HepG2 (cell line): Measurements from ENCODE around the gene MMP24OS. TPM values are rescaled to one million over a fixed set of nuclear protein-coding genes. Genes with fewer than 3 reads are reported as not detected.

Experiments used
- ATAC-seq: fragments of 200-7000 bp; cut with Tn5 transposase; 3 replicates; pipeline ENCODE4 v1.9.1; 2020; ENCODE audit warnings: mild to moderate bottlenecking, moderate library complexity
- BruUV-seq: library from RNA; stranded (reverse); fragments of 400-500 nt; replicated peaks from 2 replicates; lab custom pipeline; 2021; lab: Mats Ljungman, UMichigan
- CTCF ChIA-PET: fragments of 300-600 bp; formaldehyde crosslinking; extraction: SDS; loops from one replicate; lab custom pipeline; 2021; ENCODE audit warnings: low total read pairs, inconsistent platforms, low intra/inter-chr PET ratio; lab: Yijun Ruan, JAX
- POLR2A ChIA-PET: fragments of 350-600 bp; sonication (Branson Sonifier 250); formaldehyde crosslinking; loops from one replicate; lab custom pipeline; 2020; ENCODE audit warnings: antibody characterized with exemption, inconsistent platforms; lab: Yijun Ruan, JAX
- DNase-seq: peaks from one replicate; pipeline ENCODE4 v3.0.0-alpha.2; 2015; ENCODE audit warnings: low spot score
- FAIRE-seq: peaks from 3 replicates; lab custom pipeline; 2011; peaks lifted over from hg19 to GRCh38; lab: Jason Lieb, UNC
- H2AFZ ChIP-seq: one replicate; pipeline ENCODE4 v1.6.1; 2011; ENCODE audit warnings: low read length, inconsistent platforms
- H3K27ac ChIP-seq: fragments of 300-600 bp; 3 replicates; pipeline ENCODE4 v1.8.0; 2011; ENCODE audit warnings: mixed run types, mild to moderate bottlenecking, mixed read lengths, low read length, inconsistent platforms; ENCODE audit not compliant: insufficient read depth; ENCODE audit errors: extremely low read length
- H3K27me3 ChIP-seq, 2 experiments: fragments of 200-600 bp in 1 of 2; 2 replicates in 1 of 2; 3 replicates in 1 of 2; pipeline versions ENCODE4 v1.6.0 to v1.8.0; 2011; ENCODE audit warnings: low read length in 2 of 2, mild to moderate bottlenecking in 2 of 2, moderate library complexity in 2 of 2, inconsistent platforms in 1 of 2; ENCODE audit not compliant: insufficient read depth in 2 of 2, control insufficient read depth in 1 of 2
- H3K36me3 ChIP-seq, 2 experiments: fragments of 200-600 bp in 1 of 2; replicated peaks in 1 of 2; 2 replicates in 1 of 2; 3 replicates in 1 of 2; pipeline versions ENCODE4 v1.5.1 to v1.8.0; 2011; ENCODE audit warnings: low read length in 2 of 2, inconsistent platforms in 1 of 2; ENCODE audit not compliant: insufficient read depth in 2 of 2, control insufficient read depth in 1 of 2
- H3K4me1 ChIP-seq: 2 replicates; pipeline ENCODE4 v1.5.1; 2012; ENCODE audit warnings: low read length, inconsistent platforms; ENCODE audit not compliant: insufficient read depth
- H3K4me2 ChIP-seq: 2 replicates; pipeline ENCODE4 v1.6.0; 2011; ENCODE audit warnings: low read depth, low read length, inconsistent platforms
- H3K4me3 ChIP-seq, 3 experiments: fragments of 200-600 bp in 1 of 3; sonication (generic), shearing (Covaris generic) in 1 of 3; replicated peaks in 1 of 3; 2 replicates each; pipeline ENCODE4 v1.5.1; 2011 to 2016; ENCODE audit warnings: low read length in 3 of 3, inconsistent platforms in 2 of 3, low read depth in 2 of 3, mild to moderate bottlenecking in 2 of 3, control low read depth in 1 of 3, mixed read lengths in 1 of 3; ENCODE audit not compliant: insufficient read depth in 1 of 3
- H3K79me2 ChIP-seq: one replicate; pipeline ENCODE4 v1.6.1; 2011; ENCODE audit warnings: low read length, inconsistent platforms; ENCODE audit not compliant: insufficient read depth
- H3K9ac ChIP-seq: 2 replicates; pipeline ENCODE4 v1.6.0; 2011; ENCODE audit warnings: mild to moderate bottlenecking, low read depth, low read length, inconsistent platforms; ENCODE audit not compliant: insufficient read depth
- H3K9me3 ChIP-seq: 2 replicates; pipeline ENCODE4 v1.5.1; 2012; ENCODE audit warnings: mild to moderate bottlenecking, low read length
- H4K20me1 ChIP-seq: 2 replicates; pipeline ENCODE4 v1.6.0; 2011; ENCODE audit warnings: inconsistent platforms, mild to moderate bottlenecking, low read length, moderate library complexity; ENCODE audit not compliant: insufficient read depth
- BRCA1 ChIP-seq: sonication (generic); formaldehyde crosslinking; IDR thresholded peaks from 2 replicates; pipeline ENCODE4 v1.4.0; 2020; ENCODE audit warnings: missing genetic modification reagents
- NCOA1 ChIP-seq: sonication (generic); formaldehyde crosslinking; IDR thresholded peaks from 2 replicates; pipeline ENCODE4 v1.9.0; 2021; ENCODE audit warnings: missing genetic modification reagents
- REST ChIP-seq, 2 experiments: IDR thresholded peaks; 2 replicates each; pipeline ENCODE4 v1.6.1; 2011 to 2012; ENCODE audit warnings: low read length in 2 of 2, borderline replicate concordance in 1 of 2, low read depth in 1 of 2, mild to moderate bottlenecking in 1 of 2, moderate library complexity in 1 of 2
- STAT5B ChIP-seq: sonication (generic); formaldehyde crosslinking; IDR thresholded peaks from 2 replicates; pipeline ENCODE4 v1.4.0; 2020; ENCODE audit warnings: missing genetic modification reagents
- ZFX ChIP-seq: sonication (generic); formaldehyde crosslinking; IDR thresholded peaks from 2 replicates; pipeline ENCODE4 v1.4.0; 2020; ENCODE audit warnings: mild to moderate bottlenecking, low read depth, missing genetic modification reagents, moderate library complexity
- ZFYVE20 ChIP-seq: sonication (generic); formaldehyde crosslinking; IDR thresholded peaks from 2 replicates; pipeline ENCODE4 v1.8.0; 2023; ENCODE audit warnings: low read depth, mild to moderate bottlenecking, moderate library complexity, missing genetic modification reagents, borderline replicate concordance
- ZNF136 ChIP-seq: sonication (generic); formaldehyde crosslinking; IDR thresholded peaks from 2 replicates; pipeline ENCODE4 v1.8.1; 2022; ENCODE audit warnings: low read depth, mild to moderate bottlenecking, moderate library complexity, missing genetic modification reagents
- ZNF333 ChIP-seq: sonication (generic); formaldehyde crosslinking; IDR thresholded peaks from 2 replicates; pipeline ENCODE4 v1.4.0; 2020; ENCODE audit warnings: mild to moderate bottlenecking, missing genetic modification reagents, borderline replicate concordance
- ZNF709 ChIP-seq: sonication (generic); formaldehyde crosslinking; IDR thresholded peaks from 2 replicates; pipeline ENCODE4 v1.5.0; 2020; ENCODE audit warnings: mild to moderate bottlenecking, missing genetic modification reagents
- WGBS: methylation state at CpG from one replicate; pipeline ENCODE4 v1.1.6; 2017; ENCODE audit warnings: low lambda C conversion rate; 5-methylcytosine and 5-hydroxymethylcytosine counted together
- in situ Hi-C: cut with HindIII; loops from 2 replicates; pipeline ENCODE4 v1.10.0; 2017; ENCODE audit warnings: low pct_unique_long_range_greater_than_20kb; ENCODE audit not compliant: extremely low pct_ligation_motif_present
- intact Hi-C: fragments of 100-400 bp; cut with micrococcal nuclease; formaldehyde crosslinking; loops from one replicate; pipeline ENCODE4 v1.10.0; 2022; ENCODE audit not compliant: unreplicated experiment
- polyA plus RNA-seq, 8 experiments: library from polyadenylated mRNA; depleted of rRNA in 3 of 8; stranded (reverse) in 7 of 8; unstranded in 1 of 8; fragments of >200 nt; fragmentation: Illumina TruSeq in 4 of 8; extraction: Trizol in 4 of 8; gene quantifications; 2 replicates each; pipeline versions ENCODE4 v1.2.1 to v1.2.3, GENCODE V29; 2011 to 2016; ENCODE audit warnings: low read depth in 4 of 8, missing spikeins in 1 of 8, mixed read lengths in 1 of 8; ENCODE audit not compliant: insufficient read depth in 1 of 8
- total RNA-seq, 5 experiments: library from RNA; depleted of rRNA; stranded (reverse); fragments of >200 nt; fragmentation: Illumina TruSeq; extraction: Trizol; gene quantifications; 2 replicates each; pipeline ENCODE4 v1.2.3, GENCODE V29; 2016; ENCODE audit warnings: low read depth in 1 of 5
- TF ChIP-seq, protein P1 (sequence below): sonication (generic); formaldehyde crosslinking; IDR thresholded peaks from 2 replicates; pipeline ENCODE4 v1.5.0; 2020; ENCODE audit warnings: mild to moderate bottlenecking, missing genetic modification reagents, borderline replicate concordance

MMP24OS gene
- total and polyA plus RNA-seq, 2 of the 13 experiments (the other 11 are each of a cell fraction or from before 2014, with no cell fraction given), result 6.0 to 8.5 TPM

DNA sequence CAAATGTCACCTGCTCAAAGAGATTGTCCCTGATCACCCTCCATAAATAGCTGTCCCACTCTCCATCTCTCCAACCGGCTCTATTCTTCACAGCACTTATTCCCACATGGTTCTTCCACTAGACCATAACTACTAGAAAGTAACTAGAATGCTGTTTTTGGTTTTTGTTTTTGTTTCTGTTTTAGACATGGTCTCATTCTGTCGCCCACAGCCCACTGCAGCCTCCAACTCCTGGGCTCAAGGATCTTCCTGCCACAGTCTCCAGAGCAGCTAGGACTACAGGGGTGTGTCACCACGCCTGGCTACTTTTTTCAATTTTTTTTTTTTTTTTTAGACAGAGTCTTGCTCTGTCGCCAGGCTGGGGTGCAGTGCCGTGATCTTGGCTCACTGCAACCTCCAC lies 39.2 kb downstream of the MMP24OS start:
- no peaks in the 10 kb centered on the region for H4K20me1 ChIP-seq
- WGBS, result 12% methylated on average over 5 of the region's 5 CpGs
- intact Hi-C loops, result no loop called here
- no peak for FAIRE-seq
- POLR2A ChIA-PET, result no interaction called here
- H3K4me2 ChIP-seq, result no peak overlapping the region
- ATAC-seq, result no peak
- DNase-seq, result no peak
- H3K4me3 ChIP-seq, result no peak overlapping the region
- BruUV-seq, result no TSS peak
- in situ Hi-C loops, result no loop called here
- no peaks in the 10 kb centered on the region for H3K9me3 ChIP-seq
- no peaks in the 10 kb centered on the region for H3K79me2 ChIP-seq
- H2AFZ ChIP-seq, result no peak overlapping the region
- CTCF ChIA-PET, result no interaction called here
- H3K4me1 ChIP-seq, result no peaks in the 10 kb centered on the region
- no peak overlapping the region for H3K27ac ChIP-seq
- no peaks in the 10 kb centered on the region for H3K36me3 ChIP-seq
- peaks cover 3 to 20% of the 10 kb centered on the region in 2 experiments; a peak in 2 of 5 replicates for H3K27me3 ChIP-seq
- H3K9ac ChIP-seq, result no peak overlapping the region
- TF ChIP-seq ZFYVE20 (CRISPR knock-in tag) (no peak), NCOA1 (CRISPR knock-in tag) (no peak), ZNF709 (CRISPR knock-in tag) (no peak), ZFX (CRISPR knock-in tag) (no peak), ZNF333 (CRISPR knock-in tag) (no peak), ZNF136 (no peak), STAT5B (no peak), REST (IDR thresholded peaks at IDR 0.05; ENCODE audit: borderline replicate concordance in 1 of 2, low read depth in 1 of 2, low read length in 2 of 2) (no peak), BRCA1 (CRISPR knock-in tag) (no peak)
- TF ChIP-seq, protein P1, sequence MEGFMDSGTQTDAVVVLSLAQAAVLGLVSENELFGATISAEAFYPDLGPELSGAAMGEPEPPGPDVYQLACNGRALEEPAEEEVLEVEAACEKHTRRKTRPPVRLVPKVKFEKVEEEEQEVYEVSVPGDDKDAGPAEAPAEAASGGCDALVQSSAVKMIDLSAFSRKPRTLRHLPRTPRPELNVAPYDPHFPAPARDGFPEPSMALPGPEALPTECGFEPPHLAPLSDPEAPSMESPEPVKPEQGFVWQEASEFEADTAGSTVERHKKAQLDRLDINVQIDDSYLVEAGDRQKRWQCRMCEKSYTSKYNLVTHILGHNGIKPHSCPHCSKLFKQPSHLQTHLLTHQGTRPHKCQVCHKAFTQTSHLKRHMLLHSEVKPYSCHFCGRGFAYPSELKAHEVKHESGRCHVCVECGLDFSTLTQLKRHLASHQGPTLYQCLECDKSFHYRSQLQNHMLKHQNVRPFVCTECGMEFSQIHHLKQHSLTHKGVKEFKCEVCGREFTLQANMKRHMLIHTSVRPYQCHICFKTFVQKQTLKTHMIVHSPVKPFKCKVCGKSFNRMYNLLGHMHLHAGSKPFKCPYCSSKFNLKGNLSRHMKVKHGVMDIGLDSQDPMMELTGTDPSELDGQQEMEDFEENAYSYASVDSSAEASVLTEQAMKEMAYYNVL (CRISPR knock-in tag), result no peak
